Esophagus squamous epithelium (tissue), 4 donors: ENCODE results near the gene GRIP1.

Source experiments
- CTCF ChIP-seq, 6 experiments: fragments of 450-650 bp in 4 of 6; fragments of 200-600 bp in 2 of 6; sonication (generic) in 2 of 6; IDR thresholded peaks; one replicate each; pipeline ENCODE4 v1.5.1; 2016 to 2019; ENCODE audit warnings: antibody characterized with exemption in 6 of 6, mild to moderate bottlenecking in 4 of 6, moderate library complexity in 4 of 6
- POLR2A ChIP-seq, 4 donors: fragments of 450-650 bp; IDR thresholded peaks; one replicate each; pipeline ENCODE4 v1.6.1; 2017; ENCODE audit warnings: antibody characterized with exemption in 4 of 4, mild to moderate bottlenecking in 4 of 4, moderate library complexity in 3 of 4

- TF ChIP-seq CTCF (IDR thresholded peaks at IDR 0.05) (no peak), POLR2A (IDR thresholded peaks at IDR 0.05) (no peak)
Observed at GRCh38 chr12:66678338-66679275, at the start of gene GRIP1.
